ENCODE measurements around the gene LPP. TPM values are rescaled to one million over a fixed set of nuclear protein-coding genes. Genes with fewer than 3 reads are reported as not detected.

LPP gene
- total RNA-seq, 4 donors from 2014 or later, result 183 to 293 (median 242) TPM

DNA sequence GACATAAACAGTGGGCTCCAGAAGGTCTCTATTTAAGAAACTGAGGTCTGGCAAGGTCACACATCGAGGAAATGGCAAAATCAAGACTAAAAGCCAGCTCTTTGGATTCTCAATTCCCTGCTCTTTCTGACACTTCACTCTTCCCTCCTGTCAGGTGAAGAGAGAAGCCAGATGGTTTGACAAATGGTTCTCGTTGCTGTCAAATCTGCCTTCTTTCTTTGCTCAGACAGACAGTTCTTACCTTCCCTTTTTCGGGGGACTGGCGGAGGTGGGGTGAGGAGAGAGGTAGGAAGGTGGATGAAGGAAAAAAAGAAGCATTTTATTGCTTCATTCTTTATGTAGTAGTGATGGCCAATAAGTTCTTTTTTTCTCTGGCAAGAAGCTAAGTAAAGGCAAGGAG, 133.4 kb downstream of the LPP start:
- Histone ChIP-seq H3K27me3 (no peaks in the 10 kb centered on the region), H3K27ac (peak overlapping the region in 3 of 4 donors; percentile 5 to 83 (median 78)), H3K4me1 (peaks cover 0 to 71% (median 27%) of the 10 kb centered on the region in 4 donors), H3K36me3 (no peaks in the 10 kb centered on the region), H3K9me3 (no peaks in the 10 kb centered on the region), H3K4me3 (no peak overlapping the region)
- WGBS, 2 donors, result 85 to 87% methylated on average over 4 of the region's 4 CpGs
- DNase-seq (ENCODE audit: low spot score in 2 of 2), result no peak
- no peak for TF ChIP-seq POLR2A (IDR thresholded peaks at IDR 0.05)
- TF ChIP-seq EP300 (IDR thresholded peaks at IDR 0.05), result no peak
- TF ChIP-seq, protein P1, sequence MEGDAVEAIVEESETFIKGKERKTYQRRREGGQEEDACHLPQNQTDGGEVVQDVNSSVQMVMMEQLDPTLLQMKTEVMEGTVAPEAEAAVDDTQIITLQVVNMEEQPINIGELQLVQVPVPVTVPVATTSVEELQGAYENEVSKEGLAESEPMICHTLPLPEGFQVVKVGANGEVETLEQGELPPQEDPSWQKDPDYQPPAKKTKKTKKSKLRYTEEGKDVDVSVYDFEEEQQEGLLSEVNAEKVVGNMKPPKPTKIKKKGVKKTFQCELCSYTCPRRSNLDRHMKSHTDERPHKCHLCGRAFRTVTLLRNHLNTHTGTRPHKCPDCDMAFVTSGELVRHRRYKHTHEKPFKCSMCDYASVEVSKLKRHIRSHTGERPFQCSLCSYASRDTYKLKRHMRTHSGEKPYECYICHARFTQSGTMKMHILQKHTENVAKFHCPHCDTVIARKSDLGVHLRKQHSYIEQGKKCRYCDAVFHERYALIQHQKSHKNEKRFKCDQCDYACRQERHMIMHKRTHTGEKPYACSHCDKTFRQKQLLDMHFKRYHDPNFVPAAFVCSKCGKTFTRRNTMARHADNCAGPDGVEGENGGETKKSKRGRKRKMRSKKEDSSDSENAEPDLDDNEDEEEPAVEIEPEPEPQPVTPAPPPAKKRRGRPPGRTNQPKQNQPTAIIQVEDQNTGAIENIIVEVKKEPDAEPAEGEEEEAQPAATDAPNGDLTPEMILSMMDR (IDR thresholded peaks at IDR 0.05), result no peak

DNA sequence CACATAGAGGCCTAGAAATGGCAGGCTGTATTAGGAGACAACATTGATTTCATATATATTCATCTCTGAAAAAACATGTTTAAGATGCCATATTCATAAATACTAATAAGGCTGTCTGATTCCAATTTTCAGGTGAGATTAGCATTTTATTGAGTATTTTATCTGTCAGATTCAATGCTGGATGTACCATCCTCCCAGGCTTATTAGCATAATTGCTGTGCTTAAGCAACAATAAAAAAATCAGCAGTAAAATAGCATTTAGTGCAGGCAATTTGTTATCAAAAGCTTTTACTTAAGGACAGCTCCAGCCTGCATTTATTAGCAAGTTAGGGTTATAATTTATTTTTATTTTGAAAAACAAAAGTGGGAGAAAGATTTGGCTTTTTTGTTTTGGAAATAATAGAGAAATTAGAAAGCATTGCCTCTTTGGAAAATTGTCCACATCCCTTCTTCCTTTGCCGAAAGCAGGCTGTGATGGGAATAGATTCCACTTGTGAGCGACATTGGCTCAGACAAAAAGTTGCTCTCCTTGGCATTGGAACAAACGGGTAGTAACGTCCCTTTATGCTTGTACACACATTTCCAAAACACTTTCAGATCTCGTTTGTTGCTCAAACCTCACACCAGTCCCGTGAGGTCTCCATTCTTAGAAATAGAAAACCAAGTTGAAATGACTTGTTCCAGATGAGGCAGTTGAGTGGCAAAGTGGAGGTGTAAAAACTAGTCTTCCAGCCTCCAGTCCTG, 134.0 kb downstream of the LPP start:
- no peak for DNase-seq (ENCODE audit: low spot score in 2 of 2)
- peaks cover 0 to 66% (median 22%) of the 10 kb centered on the region in 4 donors for H3K4me1 ChIP-seq
- 47 to 64% methylated on average over 6 of the region's 6 CpGs for WGBS, 2 donors

DNA sequence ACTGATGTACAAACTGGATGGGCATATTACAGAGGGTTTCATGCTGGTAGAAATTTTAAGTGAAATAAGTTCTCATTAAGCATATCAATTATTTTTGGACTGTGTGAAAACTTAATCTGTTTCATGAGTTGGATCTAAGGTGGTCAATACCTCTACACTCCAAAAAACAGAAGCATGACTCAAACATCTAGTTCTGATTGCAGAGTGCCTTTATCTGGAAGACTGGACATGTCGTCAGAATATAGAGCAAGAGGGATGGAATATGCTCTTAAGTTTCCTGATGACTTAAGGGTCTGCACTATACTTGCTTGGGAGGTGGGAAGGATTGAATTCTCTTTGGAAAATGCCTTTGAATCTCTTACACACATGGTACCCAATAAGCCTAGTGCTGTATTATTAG, 138.3 kb downstream of the LPP start:
- TF ChIP-seq POLR2A (IDR thresholded peaks at IDR 0.05) (no peak), EP300 (IDR thresholded peaks at IDR 0.05) (no peak)
- TF ChIP-seq, protein P1 (IDR thresholded peaks at IDR 0.05), result no peak
- Histone ChIP-seq H3K27me3 (no peaks in the 10 kb centered on the region), H3K4me1 (peaks cover 0 to 58% (median 28%) of the 10 kb centered on the region in 4 donors), H3K36me3 (no peaks in the 10 kb centered on the region), H3K27ac (no peak overlapping the region), H3K4me3 (no peak overlapping the region), H3K9me3 (no peaks in the 10 kb centered on the region)
- no peak for DNase-seq (ENCODE audit: low spot score in 2 of 2)
- WGBS, 2 donors, result 88 to 95% methylated on average over 1 of the region's 1 CpG

More for the DNA sequence above, 134.0 kb downstream of the LPP start:
- Histone ChIP-seq H3K36me3 (no peaks in the 10 kb centered on the region), H3K4me3 (no peak overlapping the region), H3K27ac (peak overlapping the region in 2 of 4 donors; percentile 78 to 83), H3K9me3 (no peaks in the 10 kb centered on the region), H3K27me3 (no peaks in the 10 kb centered on the region)
- TF ChIP-seq EP300 (IDR thresholded peaks at IDR 0.05) (peak in 1 of 2 donors; percentile 66), POLR2A (IDR thresholded peaks at IDR 0.05) (no peak)
- TF ChIP-seq, protein P1 (IDR thresholded peaks at IDR 0.05), result no peak

DNA sequence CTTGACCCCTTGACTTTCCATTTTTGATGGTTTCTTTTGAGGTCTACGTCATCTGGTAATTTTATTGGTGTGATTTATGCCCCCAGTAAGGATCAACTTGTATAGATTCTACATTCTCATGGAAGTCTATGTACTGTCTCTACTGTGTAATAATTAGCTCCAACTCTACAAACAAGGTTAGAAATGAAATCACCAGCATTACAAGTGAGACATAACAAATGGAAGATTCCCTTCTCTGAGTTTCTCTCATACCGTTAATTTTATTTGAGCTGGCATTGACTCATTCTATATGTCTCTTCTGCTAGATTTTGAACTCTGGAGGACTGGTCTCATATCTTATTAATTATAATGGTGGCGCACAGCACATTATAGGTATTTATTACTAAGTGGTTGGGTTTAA, 138.9 kb downstream of the LPP start:
- Histone ChIP-seq H3K27me3 (no peaks in the 10 kb centered on the region), H3K36me3 (no peaks in the 10 kb centered on the region), H3K4me1 (peaks cover 0 to 58% (median 29%) of the 10 kb centered on the region in 4 donors), H3K9me3 (no peaks in the 10 kb centered on the region), H3K27ac (no peak overlapping the region), H3K4me3 (no peak overlapping the region)
- DNase-seq (ENCODE audit: low spot score in 2 of 2), result no peak
- TF ChIP-seq EP300 (IDR thresholded peaks at IDR 0.05) (no peak), POLR2A (IDR thresholded peaks at IDR 0.05) (no peak)
- TF ChIP-seq, protein P1 (IDR thresholded peaks at IDR 0.05), result no peak
- 86 to 87% methylated on average over 3 of the region's 3 CpGs for WGBS, 2 donors

DNA sequence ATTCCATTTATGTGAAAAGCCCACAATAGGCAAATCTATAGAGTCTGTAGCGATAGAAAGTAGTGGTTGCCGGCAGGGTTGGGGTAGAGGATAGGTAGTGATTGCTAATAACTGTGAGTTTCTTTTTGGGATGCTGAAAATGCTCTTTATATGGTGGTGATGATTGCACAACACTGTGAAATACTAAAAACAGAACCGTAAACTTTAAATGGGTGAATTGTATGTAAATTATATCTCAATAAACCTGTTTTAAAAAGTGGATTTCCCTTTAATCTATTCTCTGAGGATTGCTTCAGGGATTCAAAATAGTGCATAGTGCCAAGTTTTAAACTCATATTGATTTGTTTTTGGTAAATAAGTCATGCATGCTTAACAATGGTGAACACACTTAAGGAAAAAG, 140.2 kb downstream of the LPP start:
- no peaks in the 10 kb centered on the region for H3K36me3 ChIP-seq
- 85 to 89% methylated on average over 3 of the region's 3 CpGs for WGBS, 2 donors
- no peak for TF ChIP-seq EP300 (IDR thresholded peaks at IDR 0.05)
- TF ChIP-seq, protein P1 (IDR thresholded peaks at IDR 0.05), result no peak
- no peak for TF ChIP-seq POLR2A (IDR thresholded peaks at IDR 0.05)
- H3K27me3 ChIP-seq, result no peaks in the 10 kb centered on the region
- H3K27ac ChIP-seq, result peak overlapping the region in 2 of 4 donors; percentile 76 to 79
- no peak overlapping the region for H3K4me3 ChIP-seq
- DNase-seq (ENCODE audit: low spot score in 2 of 2), result no peak
- H3K4me1 ChIP-seq, result peaks cover 0 to 58% (median 32%) of the 10 kb centered on the region in 4 donors
- H3K9me3 ChIP-seq, result no peaks in the 10 kb centered on the region

Measured in tibial nerve (tissue), 4 donors.